ENCODE data around the gene SF3B1.
"Not testable (repeated sequence)": the region's sequence is repeated elsewhere in the genome, so short reads cannot be mapped to it uniquely, and the experiment has no call there.

Gene SF3B1

GRCh38 chr2:197452754-197453122 is 17.9 kb upstream of the SF3B1 start:
- TF ChIP-seq ZNF561 (tag by site-specific recombination; IDR thresholded peaks at IDR 0.05; ENCODE audit: borderline replicate concordance): peak; percentile 51; the same call in 1 of the 2 replicates
- TF ChIP-seq ZNF600 (tag by site-specific recombination; IDR thresholded peaks at IDR 0.05): peak; percentile 14; the same call in 1 of the 2 replicates
- peak; percentile 26; the same call in 1 of the 2 replicates for TF ChIP-seq ZBTB48 (tag by site-specific recombination; IDR thresholded peaks at IDR 0.05)
- TF ChIP-seq, protein P1, sequence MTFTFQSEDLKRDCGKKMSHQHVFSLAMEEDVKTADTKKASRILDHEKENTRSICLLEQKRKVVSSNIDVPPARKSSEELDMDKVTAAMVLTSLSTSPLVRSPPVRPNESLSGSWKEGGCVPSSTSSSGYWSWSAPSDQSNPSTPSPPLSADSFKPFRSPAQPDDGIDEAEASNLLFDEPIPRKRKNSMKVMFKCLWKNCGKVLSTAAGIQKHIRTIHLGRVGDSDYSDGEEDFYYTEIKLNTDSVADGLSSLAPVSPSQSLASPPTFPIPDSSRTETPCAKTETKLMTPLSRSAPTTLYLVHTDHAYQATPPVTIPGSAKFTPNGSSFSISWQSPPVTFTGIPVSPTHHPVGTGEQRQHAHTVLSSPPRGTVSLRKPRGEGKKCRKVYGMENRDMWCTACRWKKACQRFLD (tag by site-specific recombination; IDR thresholded peaks at IDR 0.05): no peak
- 0 out of 2 replicates have a peak, but pooled peaks have one; percentile 21 for TF ChIP-seq ZNF501 (tag by site-specific recombination; IDR thresholded peaks at IDR 0.05)
- TF ChIP-seq PATZ1 (tag by site-specific recombination; IDR thresholded peaks at IDR 0.05): no peak
- peak; percentile 86 for TF ChIP-seq ZNF335 (tag by site-specific recombination; conservative IDR thresholded peaks at IDR 0.05)
- TF ChIP-seq REST (tag by site-specific recombination; IDR thresholded peaks at IDR 0.05): no peak
- TF ChIP-seq ZIC2 (tag by site-specific recombination; IDR thresholded peaks at IDR 0.05): peak; percentile 26; the same call in 1 of the 2 replicates
- peak; percentile 25; the same call in 1 of the 2 replicates for TF ChIP-seq ZNF10 (tag by site-specific recombination; IDR thresholded peaks at IDR 0.05)
- TF ChIP-seq ZNF660 (tag by site-specific recombination; IDR thresholded peaks at IDR 0.05): 0 out of 2 replicates have a peak, but pooled peaks have one; percentile 25
- TF ChIP-seq PBX3 (CRISPR knock-in tag; IDR thresholded peaks at IDR 0.05): no peak
- CTCF ChIA-PET: interaction anchor here (0.6 to 0.8 kb wide), 2 partner anchors 11 to 25 kb away, joined by 3 to 4 read pairs; no protein-coding TSS in a partner anchor

GRCh38 chr2:197450935-197451358 is 16.1 kb upstream of the SF3B1 start:
- POLR2A ChIA-PET: interaction anchor here (0.5 to 3.1 kb wide), 4 partner anchors 16 to 856 kb away, joined by 3 to 69 read pairs (median 8); partner anchors contain the start of genes HSPD1, HSPE1, MOB4 and SF3B1

More at GRCh38 chr2:197452754-197453122, 17.9 kb upstream of the SF3B1 start:
- Histone ChIP-seq H3K9me3 (ENCODE audit: control insufficient read depth, insufficient read depth, low read depth, low read length) (no peaks in the 10 kb centered on the region), H3K36me3 (ENCODE audit: control insufficient read depth in 2 of 2, insufficient read depth in 1 of 2, low read length in 2 of 2) (no peaks in the 10 kb centered on the region), H3K27ac (ENCODE audit: extremely low read depth, low read depth, low read length) (peak overlapping the region; percentile 19; the same call in 1 of the 2 replicates), H3K4me3 (ENCODE audit: low read depth, low read length) (peak overlapping the region; percentile 55), H3K4me1 (ENCODE audit: control insufficient read depth, insufficient read depth, low read length) (no peaks in the 10 kb centered on the region)
- POLR2A ChIA-PET: interaction anchor here (0.7 to 3.1 kb wide), 15 partner anchors 9 to 253 kb away, joined by 3 to 69 read pairs (median 5); partner anchors contain the start of genes HSPD1, HSPE1, MARS2 and MOB4

More at GRCh38 chr2:197450935-197451358, 16.1 kb upstream of the SF3B1 start:
- CTCF ChIA-PET; H3K4me3 ChIP-seq (ENCODE audit: low read depth, low read length); H3K36me3 ChIP-seq (ENCODE audit: control insufficient read depth in 2 of 2, insufficient read depth in 1 of 2, low read length in 2 of 2); H3K9me3 ChIP-seq (ENCODE audit: control insufficient read depth, insufficient read depth, low read depth, low read length); H3K27ac ChIP-seq (ENCODE audit: extremely low read depth, low read depth, low read length); H3K4me1 ChIP-seq (ENCODE audit: control insufficient read depth, insufficient read depth, low read length): not testable (repeated sequence)
- TF ChIP-seq SP2 (tag by site-specific recombination; IDR thresholded peaks at IDR 0.05): 0 out of 2 replicates have a peak, but pooled peaks have one; percentile 11
